Measurements from ENCODE around the gene GRID1.

Gene GRID1

DNA sequence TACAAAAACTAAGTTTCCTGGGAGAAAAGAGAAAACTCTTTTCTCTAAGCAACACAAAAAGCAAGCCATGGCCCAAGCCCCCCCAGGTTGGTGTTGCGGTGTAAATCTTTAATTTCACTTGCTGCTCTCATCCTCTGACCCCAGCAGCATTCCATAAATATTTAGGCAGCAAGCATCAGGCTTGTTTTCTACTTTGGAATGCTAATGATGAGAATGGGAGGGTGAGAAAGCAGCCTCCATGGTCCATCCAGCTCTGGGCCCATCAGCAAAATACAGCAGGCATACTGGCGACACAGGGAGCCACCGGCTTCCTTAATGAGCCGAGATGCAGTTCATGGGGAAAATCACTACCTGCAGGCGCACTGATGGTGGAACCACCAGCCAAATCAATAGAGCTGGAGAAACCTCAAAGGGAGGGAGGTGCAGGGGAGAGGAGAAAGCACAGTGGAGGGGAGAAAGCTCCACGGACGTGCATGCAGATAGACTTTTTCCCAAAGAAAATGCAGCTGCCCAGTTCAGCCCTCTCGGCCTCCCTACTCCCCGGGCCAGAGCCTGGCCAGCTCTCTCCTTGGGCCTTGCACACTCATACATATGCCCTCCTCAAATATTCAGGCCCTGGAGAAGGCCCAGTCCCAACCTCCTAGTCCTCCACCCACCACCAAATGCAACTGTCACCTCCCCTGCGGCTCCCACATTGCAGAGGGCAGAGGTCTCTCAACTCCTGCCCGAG, 131.9 kb downstream of the GRID1 start:
- no peak for DNase-seq (ENCODE audit: insufficient read length, low spot score)
- no peak for FAIRE-seq

DNA sequence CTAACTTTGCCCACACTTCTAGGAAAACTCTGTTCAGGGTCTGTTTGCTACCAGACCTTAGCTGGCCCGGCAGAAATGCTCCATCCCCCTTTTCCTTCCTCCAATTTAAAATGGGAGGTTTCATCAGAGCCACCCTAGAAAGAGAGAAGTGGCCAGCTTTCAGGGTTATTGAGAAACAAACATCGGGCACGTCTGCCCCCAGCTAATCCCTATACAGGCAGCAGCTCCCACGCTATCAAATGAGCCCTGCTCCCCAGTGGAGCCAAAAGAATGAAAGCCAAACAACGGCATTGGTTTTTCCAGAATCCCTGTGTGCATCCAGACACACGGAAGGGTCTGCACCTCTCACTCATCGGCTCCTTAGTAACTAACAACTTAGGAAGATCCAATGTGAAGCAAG, 132.5 kb downstream of the GRID1 start:
- DNase-seq (ENCODE audit: insufficient read length, low spot score) (no peak), FAIRE-seq (no peak)

DNA sequence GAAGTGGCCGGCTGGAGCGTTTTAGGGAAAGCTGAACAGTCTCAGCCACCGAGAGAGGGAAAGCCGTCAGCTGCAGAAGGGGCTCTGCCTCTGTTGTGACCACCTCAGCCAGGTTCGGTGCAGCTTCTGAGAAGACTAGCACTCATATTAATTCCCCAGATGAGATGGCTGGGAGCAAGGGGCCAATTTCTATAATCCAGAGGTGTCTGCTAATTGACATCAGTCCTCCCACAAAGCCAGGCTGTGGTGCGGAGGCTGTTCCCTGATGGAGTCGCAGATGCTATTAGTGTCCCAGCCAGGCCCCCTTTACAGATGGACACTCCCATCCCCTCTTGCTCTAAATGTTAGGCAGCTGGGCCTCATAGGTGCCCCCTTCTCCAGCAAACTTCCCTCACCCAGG, 133.5 kb downstream of the GRID1 start:
- FAIRE-seq, result no peak
- no peak for DNase-seq (ENCODE audit: insufficient read length, low spot score)

DNA sequence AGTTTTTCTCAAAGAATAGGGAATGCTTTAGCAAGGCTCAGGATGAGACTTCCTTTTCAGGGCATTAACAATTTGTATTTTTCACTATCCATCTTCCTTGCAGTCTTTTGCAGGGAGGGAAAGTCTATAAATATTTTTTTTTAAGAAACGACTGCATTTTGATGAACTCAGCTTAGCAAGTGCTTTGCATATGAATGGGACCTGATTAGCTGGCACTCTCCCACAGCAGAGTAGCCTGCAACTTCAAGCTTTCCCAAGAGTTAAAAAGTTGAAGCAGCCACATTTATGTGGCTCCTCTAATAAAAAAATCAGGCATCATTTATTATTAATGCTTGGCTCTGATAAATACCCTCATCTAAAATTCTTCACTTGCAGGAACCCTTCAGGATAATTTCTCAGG, 134.0 kb downstream of the GRID1 start:
- FAIRE-seq, result no peak
- no peak for DNase-seq (ENCODE audit: insufficient read length, low spot score)

DNA sequence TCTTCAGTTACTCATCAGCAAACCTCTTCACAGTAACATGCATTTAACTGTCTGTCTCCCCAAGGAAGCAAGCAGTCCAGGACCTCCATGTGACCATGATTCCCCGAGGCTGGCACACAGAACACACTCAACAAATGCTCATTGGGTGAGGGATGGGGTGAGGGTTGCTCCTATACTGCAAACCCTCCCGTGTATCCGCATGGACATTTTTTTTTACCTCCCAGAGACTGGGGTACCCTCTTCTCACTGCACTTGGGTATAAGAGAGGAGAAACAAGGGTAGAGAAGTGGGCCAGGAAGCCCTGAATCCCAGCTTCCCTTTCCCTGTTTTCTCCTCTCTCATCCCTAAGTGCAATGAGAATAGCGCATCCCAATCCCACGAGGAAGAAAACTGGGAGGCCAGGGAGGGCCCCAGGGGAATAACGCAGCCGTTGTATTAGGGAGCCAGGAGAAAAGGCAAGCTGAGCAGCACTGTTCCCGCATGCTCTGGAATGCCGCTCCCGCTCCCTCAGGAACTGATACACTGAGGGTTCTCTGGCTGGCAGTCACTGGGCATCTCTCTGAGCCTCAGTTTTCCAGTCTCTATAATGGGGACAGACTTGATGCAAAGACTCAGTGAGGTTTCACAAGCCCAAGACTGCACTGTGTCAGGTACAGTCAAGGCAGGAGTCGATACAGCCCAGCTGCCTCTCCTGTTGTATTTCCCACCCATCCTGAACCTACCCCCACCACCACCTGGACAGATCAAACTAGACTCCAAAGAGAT, 134.6 kb downstream of the GRID1 start:
- FAIRE-seq, result no peak
- no peak for DNase-seq (ENCODE audit: insufficient read length, low spot score)

DNA sequence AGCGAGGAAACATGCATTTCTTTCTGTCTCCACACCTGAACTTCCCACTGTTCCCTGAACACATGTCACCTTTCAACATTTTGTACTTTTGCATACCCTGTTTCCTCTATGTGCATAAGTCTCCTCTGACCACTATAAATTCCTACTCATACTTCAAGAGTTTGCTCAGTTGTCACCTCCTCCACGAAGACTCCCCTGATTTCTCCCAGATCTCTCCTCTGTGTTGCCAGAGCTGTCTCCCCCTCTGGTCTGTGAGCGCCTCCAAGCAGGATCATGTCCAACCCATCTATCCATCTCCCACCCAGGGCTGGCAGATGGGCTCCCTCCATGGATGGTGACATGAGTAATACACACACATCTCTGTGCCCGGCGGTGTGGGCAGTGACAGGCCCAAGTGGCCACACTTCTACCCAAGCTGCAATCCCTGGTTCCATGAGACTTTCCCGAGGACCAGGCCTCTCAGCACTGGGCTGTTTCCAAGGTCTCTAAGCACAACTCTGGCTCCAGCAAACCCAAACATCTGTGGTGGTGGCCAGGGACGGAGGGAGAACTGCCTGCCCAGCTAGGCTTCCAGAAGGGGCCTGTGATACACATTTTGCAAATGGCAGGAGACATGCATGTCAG, 135.9 kb downstream of the GRID1 start:
- DNase-seq (ENCODE audit: insufficient read length, low spot score) (no peak), FAIRE-seq (no peak)

DNA sequence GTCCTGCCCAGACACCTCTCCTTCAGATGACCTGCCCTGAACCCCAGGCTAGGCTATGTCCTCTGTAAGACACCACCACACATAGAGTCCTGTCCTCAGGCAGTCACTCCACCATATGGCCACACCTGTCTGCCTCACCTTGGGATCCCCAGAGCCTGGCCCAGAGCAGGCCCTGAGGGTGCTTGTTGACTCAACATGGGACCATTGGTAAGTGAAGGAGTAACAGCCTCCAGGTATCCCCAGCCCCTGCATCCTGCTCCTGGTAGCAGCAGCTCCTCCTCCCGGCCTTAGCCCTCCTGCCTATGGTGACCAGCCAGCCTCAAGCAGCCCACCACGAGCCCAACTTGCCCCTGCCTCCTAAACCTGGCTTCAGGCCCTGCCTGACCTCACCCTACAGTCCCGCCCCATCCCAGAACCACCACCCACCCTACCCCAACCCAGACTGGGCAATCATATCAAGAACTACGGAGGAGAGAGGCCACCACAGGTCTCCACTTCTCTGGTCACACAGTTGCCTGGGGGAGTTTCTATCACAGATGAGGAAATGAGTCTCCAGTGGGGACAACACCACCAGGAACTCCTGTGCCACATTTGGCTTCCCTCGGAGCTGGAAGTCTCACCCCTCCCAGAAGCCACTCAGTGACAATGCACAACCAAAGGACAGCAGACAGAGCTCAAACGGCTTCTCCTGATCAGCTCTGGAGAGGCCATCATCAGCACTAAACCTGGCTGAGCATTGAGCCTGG, 136.6 kb downstream of the GRID1 start:
- no peak for FAIRE-seq

DNA sequence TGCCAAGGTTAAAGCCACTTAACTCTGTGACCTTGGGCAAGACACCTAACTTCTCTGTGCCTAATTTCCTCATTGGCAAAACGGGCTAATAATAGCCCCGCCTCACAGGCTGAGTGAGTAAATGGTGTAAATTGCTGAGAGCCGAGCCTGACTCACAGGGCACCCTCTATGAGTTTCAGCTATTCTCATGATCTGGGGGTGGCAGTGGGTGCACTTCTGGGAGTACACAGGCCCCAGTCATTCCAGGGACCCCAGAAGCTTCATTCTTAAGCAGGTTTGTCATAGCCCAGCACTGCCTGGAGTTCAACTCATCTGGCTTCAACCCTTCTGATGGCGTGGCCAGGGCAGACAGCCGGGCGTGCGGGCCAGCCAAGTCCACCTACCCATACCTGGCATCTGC, 137.2 kb downstream of the GRID1 start:
- DNase-seq (ENCODE audit: insufficient read length, low spot score), result no peak
- FAIRE-seq, result no peak

More for the DNA sequence above, 136.6 kb downstream of the GRID1 start:
- no peak for DNase-seq (ENCODE audit: insufficient read length, low spot score)

DNA sequence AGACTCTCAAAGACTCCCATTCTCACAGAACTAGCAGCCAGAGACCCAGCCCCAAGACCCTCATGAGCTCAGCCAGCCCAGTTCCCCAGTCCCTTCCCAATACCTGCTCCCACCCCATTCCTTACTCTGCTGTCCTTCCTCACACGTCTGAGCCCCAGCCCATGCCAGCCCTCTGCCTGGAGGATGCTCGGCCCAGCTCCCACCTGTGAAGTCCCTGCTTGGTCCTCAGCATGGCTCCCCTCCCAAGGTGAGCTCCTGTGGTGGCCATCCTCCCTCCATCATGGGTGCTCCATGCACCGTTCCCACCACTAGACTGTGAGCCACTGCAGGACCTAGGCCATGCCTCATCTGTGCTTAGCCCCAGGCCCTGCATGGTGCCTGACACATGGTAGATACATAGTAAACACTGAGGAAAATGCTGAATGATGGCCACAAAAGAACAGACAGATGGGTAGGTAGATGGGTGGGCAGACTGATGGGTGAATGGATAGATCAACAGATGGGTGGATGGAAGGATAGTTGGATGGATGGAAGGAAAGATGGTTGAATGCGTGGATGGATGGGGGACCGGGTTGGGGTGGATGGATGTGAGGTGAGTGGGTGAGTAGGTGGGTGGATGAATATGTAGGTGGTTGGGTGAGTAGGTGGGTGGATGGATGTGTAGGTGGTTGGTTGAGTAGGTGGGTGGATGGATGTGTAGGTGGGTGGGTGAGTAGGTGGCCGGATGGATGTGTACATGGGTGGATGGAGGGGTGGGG, 138.9 kb downstream of the GRID1 start:
- DNase-seq (ENCODE audit: insufficient read length, low spot score) (no peak), FAIRE-seq (no peak)

DNA sequence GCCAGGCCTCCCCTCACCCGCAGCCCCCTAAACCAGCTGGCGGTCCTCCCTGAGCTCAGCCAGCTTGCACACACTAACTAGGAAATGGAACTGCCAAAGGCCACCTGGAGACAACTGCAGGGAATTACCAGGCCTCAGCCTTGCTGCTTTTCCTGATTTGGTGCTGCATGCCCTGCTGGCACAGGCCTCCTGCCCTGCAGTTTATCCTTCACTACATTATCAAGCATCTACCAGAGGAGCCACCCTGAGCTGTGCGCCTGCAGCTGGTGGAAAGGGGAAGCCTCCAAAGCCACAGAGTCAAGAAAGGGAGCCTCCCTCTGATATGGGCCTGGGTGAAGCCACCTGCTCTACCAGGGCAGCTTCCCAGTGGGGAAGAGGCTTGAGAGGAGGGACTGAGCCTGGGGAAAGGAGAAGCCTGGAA, 139.8 kb downstream of the GRID1 start:
- no peak for DNase-seq (ENCODE audit: insufficient read length, low spot score)
- FAIRE-seq, result no peak

DNA sequence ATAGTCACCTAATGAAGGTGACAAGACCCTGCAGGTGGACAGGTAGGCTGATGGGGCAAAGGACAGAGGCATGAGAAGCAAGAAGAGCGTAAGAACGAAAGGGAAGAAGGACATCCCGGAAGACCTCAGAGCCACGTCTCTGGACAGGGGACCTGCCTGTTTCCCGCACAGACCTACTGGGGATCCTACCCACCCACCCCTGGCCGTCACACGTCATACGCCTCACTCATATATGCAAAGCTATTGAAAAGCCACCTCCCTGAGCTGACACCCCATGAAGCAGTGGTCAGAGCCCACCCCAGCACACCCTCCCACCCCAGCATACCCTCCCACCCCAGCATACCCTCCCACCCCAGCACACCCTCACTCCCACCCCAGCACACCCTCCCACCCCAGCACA, 140.6 kb downstream of the GRID1 start:
- DNase-seq (ENCODE audit: insufficient read length, low spot score) (no peak), FAIRE-seq (no peak)

DNA sequence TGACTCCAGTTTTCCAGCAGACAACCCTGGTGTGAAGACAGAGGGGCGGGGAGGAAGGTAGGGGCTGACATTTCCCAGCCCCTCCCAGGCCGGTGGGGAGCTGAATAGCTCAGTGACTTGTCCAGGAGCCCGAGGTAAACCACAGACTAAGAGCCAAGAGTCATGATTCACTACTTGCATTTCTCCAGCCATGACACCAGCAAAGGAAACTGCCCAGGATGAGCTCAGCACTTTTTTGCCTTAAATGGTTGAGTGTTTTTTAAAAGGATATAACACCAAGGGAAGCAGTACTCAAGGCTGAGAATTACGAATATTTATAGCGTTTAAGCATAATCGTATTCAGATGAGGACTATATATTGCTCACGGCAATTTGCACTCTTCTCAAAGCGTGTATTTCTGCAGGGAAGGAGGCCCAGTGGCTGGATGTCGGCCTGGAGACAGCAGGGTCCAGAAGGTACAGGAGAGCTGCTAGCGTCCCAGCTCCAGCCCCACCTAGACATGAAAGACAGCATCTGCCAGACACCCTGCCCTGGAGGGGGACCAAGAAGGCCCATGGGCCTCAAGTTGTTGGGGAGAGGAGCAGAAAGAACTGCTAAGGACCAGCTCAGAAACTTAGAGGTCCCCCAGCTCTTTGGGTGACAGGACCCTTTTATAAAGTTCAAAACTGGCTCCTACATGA, 141.4 kb downstream of the GRID1 start:
- FAIRE-seq (no peak), DNase-seq (ENCODE audit: insufficient read length, low spot score) (no peak)

DNA sequence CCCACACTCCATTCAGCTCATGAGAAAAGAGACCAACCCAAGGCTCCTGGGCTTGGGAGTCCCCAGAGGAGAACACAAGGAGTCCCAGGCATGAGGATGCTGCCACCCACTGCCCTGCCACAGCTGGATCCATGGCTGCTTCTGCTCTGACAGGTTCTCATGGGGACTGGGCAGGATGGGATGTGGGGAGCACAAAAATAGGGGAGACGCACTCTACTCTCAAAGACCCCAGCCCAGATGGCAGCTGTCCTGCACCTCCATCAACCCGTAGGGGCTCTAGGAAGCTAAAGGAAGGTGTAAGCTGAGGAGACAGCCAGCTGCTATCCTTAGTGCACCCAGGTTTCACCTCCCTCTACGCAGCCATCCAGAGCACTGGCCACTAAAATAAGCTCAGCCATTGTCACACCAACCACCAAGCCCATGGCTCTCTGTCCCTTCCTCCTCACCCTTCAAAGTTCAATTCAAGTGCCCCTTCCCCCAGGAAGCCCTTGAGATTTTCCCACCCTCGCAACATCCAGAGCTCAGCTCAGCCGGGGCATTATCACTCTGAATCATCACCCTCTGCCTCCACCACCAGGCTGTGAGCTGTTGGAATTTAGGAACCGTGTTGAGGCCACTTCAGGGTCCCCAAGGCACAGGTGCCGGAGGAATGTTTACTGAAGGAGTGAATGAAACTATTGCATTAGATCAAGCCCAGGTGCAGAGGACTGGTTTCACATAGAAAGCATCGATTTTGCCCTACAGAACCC, 142.1 kb downstream of the GRID1 start:
- no peak for FAIRE-seq
- no peak for DNase-seq (ENCODE audit: insufficient read length, low spot score)

DNA sequence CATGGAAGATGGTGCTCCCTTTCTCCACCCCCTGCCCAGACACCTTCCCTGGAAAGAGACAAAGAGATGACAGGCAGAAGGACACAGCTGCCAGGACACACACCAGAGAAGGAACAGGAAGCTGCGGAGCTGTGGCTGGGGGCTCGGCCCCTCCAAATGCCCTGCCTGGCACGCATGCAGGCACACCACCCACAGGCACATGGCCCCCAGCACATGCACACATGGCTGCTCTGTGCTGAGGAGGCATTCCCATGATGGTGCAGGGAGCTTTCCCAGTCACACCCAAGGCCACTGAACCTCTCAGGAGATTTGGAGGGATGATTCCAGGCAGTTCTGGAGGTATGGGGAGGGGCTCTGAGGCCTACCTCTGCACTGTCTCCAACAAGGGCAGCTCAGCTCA, 143.3 kb downstream of the GRID1 start:
- FAIRE-seq, result no peak
- DNase-seq (ENCODE audit: insufficient read length, low spot score), result no peak

DNA sequence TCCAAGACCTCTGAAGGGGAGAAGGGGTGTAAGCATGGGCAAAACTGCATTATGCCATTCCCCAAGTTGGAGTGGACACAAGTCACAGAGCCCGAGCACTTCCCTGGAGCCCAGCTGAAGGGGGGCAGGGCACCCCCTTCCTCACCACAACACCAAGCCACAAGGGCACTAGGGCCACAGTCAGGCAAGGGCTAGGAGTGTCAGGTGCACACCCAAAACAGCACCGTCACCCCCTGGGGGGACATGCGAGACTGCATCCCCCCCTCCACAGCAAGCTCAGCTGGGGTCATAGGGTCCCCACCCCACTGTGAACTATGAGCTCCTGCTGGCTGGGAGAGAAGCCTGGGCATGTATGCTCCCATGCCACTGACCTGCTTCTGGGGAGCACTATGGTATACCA, 143.9 kb downstream of the GRID1 start:
- FAIRE-seq (no peak), DNase-seq (ENCODE audit: insufficient read length, low spot score) (no peak)

DNA sequence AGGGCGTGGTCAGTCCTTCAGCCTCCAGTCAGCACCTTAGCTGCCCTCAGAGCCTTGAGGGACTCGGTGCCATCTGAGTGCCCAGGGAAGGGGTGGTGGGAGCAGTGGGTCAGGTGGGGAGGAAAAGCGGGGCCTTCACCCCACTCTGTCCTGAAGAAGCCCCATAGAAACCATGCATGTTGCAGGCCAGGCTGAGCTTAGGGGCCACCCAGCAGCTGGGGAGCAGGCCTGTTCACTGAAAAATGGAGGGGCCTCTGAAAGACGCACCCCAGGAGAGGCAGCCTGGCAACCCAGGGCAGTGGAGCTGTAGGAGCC, 144.3 kb downstream of the GRID1 start:
- FAIRE-seq (no peak), DNase-seq (ENCODE audit: insufficient read length, low spot score) (no peak)

DNA sequence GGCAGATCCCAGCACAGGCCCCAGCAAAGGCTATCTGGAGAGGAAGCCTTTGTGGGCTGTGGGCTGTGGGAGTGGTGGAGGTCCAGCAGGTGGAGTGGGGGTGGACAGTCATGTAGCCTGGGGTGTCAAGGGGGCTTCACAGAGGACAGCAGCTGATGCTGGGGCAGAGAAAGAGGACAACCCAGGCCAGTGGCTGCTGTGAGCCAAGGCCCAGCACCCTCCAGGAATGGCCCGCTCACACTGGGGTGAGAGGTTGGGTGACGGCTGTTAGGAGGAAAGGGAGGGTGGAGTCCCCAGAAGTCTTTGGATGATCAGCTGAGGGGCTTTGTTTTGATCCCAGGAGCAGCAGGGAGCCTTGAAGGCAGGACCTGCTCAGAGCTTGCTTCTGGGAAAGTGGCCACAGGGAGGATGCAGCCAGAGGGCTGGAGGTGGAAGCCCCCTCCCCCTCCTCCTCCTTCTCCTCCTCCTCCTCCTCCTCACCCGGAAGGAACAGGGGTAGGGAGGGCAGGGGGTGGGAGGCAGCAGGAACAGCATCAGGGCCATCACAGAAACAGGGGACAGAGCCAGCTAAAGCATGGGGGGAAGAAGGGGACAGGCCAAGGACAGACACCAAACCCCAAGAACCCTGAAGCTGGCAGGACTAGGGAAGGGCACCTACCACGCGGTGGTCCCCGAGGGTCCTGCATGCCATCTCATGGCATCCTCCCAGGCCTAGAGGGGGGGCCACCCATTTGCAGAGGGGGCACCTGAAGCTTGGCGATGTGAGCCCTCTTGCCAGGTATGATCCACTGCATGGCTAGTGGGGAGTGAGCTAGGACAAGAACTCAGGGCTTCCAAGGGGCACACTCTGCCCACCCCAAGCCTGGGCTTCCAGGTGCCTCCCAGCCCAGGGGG, 144.9 kb downstream of the GRID1 start:
- no peak for FAIRE-seq

DNA sequence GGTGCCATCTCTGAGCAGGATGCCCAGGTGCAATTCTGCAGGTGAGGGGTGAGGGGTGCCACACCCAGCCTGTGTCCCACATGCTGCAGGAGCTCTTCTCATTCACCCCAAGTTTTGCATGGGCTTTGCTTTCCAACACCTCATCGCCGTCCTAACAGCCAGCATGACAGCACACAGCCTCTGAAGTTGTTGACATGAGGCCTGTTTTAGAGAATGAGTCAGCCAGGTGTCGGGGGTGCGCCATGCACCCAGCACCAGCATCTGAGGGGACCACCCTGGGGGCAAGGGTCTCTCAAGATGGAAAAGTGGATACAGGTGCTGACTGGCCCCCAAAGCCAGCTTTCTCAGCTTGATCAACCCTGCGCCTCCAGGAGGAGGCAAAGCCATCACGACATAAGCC, 146.0 kb downstream of the GRID1 start:
- no peak for FAIRE-seq
- DNase-seq (ENCODE audit: insufficient read length, low spot score), result no peak

More for the DNA sequence above, 144.9 kb downstream of the GRID1 start:
- DNase-seq (ENCODE audit: insufficient read length, low spot score), result no peak

Data from HTR-8/SVneo (cell line).